Heart left ventricle (tissue), 13 donors: ENCODE results near the gene ANAPC13.

ENCODE experiments used
- CTCF ChIP-seq, 12 donors: fragments of 200-600 bp; sonication (generic) in 4 of 12; IDR thresholded peaks; one replicate each; pipeline versions ENCODE4 v1.5.0 to v1.8.0; 2018 to 2022; ENCODE audit warnings: antibody characterized with exemption in 12 of 12, mild to moderate bottlenecking in 5 of 12
- POLR2A ChIP-seq, 2 donors: fragments of 450-650 bp; IDR thresholded peaks; one replicate each; pipeline ENCODE4 v1.6.1; 2017; ENCODE audit warnings: antibody characterized with exemption in 2 of 2, mild to moderate bottlenecking in 2 of 2, moderate library complexity in 2 of 2
- donor health status: ischemic (EF 13 %, LVEDD 7.1; RV severe dilation, severe dysfunction).
- donor health status: DM: no; HTN: yes; CAD: no.
- donor health status: DM: no; HTN: no; CAD: no.
- donor health status: ischemic (EF 25% LVEDD 6.9; RV normal size, moderate dysfunction).
- donor health status: ischemic (EF 25% LVEDD 5.7; RV mildly dilated, moderate dysfunction).
- donor health status: ischemic (EF 35%, LVEDD 5.7; RV mildly dilated, moderate dysfunction).
- donor health status: nonischemic (EF 11% LVEDD 7.7; RV severe dilation, severe dysfunction).
- donor health status: DM: yes; HTN: yes; CAD: no.
- donor health status: PGD.
- donor health status: ischemic (EF 29% LVEDD 5.4; RV normal size, mild dysfunction).
- donor health status: nonischemic (EF 23%, LVEDD 6.1; RV moderate dilation, normal function).

GRCh38 chr3:134526319-134526718 lies 40.5 kb upstream of the ANAPC13 start:
- TF ChIP-seq CTCF (IDR thresholded peaks at IDR 0.05) (no peak), POLR2A (IDR thresholded peaks at IDR 0.05) (no peak)
